Parathyroid adenoma (tissue), 2 donors: ENCODE results near the gene SH3BP2.

Experiments used
- H2AFZ ChIP-seq: fragments of 300-600 bp; sonication (generic); one replicate; pipeline ENCODE4 v1.7.0; 2017; ENCODE audit warnings: antibody characterized with exemption, mild to moderate bottlenecking
- H3K27ac ChIP-seq: fragments of 300-600 bp; sonication (generic); one replicate; pipeline ENCODE4 v1.7.0; 2017
- H3K27me3 ChIP-seq: fragments of 300-600 bp; sonication (generic); one replicate; pipeline ENCODE4 v1.7.0; 2017; ENCODE audit warnings: low read length; ENCODE audit not compliant: control insufficient read depth, insufficient read depth
- H3K36me3 ChIP-seq: fragments of 300-600 bp; sonication (generic); one replicate; pipeline ENCODE4 v1.7.0; 2017; ENCODE audit warnings: low read length; ENCODE audit not compliant: control insufficient read depth, insufficient read depth
- H3K4me1 ChIP-seq: fragments of 300-600 bp; sonication (generic); one replicate; pipeline ENCODE4 v1.7.0; 2017; ENCODE audit warnings: control low read depth
- H3K4me2 ChIP-seq: fragments of 300-600 bp; sonication (generic); one replicate; pipeline ENCODE4 v1.7.0; 2017; ENCODE audit warnings: low read length
- H3K4me3 ChIP-seq: fragments of 300-600 bp; sonication (generic); one replicate; pipeline ENCODE4 v1.7.0; 2017; ENCODE audit warnings: low read depth, low read length
- H3K79me2 ChIP-seq: fragments of 300-600 bp; sonication (generic); one replicate; pipeline ENCODE4 v1.7.0; 2017; ENCODE audit warnings: control low read depth
- H3K9ac ChIP-seq: fragments of 300-600 bp; sonication (generic); one replicate; pipeline ENCODE4 v1.7.0; 2017; ENCODE audit warnings: mild to moderate bottlenecking
- H3K9me3 ChIP-seq: fragments of 300-600 bp; sonication (generic); one replicate; pipeline ENCODE4 v1.7.0; 2017; ENCODE audit warnings: low read length; ENCODE audit not compliant: control insufficient read depth
- CTCF ChIP-seq: fragments of 300-600 bp; sonication (generic); IDR thresholded peaks from one replicate; pipeline ENCODE4 v1.7.0; 2017; ENCODE audit warnings: antibody characterized with exemption, mild to moderate bottlenecking
- donor health status: primary hyperparathyroidism.

Gene SH3BP2

GRCh38 chr4:2813446-2814405, 20.8 kb downstream of the SH3BP2 start:
- Histone ChIP-seq H3K4me3 (no peak overlapping the region), H3K27ac (no peak overlapping the region)
- TF ChIP-seq CTCF: no peak

GRCh38 chr4:2814627-2815270, 21.9 kb downstream of the SH3BP2 start:
- peaks cover 8% of the 10 kb centered on the region for H3K4me1 ChIP-seq
- H3K36me3 ChIP-seq: no peaks in the 10 kb centered on the region
- no peaks in the 10 kb centered on the region for H3K79me2 ChIP-seq
- no peak overlapping the region for H3K4me2 ChIP-seq
- no peak overlapping the region for H3K4me3 ChIP-seq
- no peaks in the 10 kb centered on the region for H3K27me3 ChIP-seq
- H3K9ac ChIP-seq: no peak overlapping the region
- H3K9me3 ChIP-seq: no peaks in the 10 kb centered on the region
- H3K27ac ChIP-seq: no peak overlapping the region
- no peak for TF ChIP-seq CTCF
- no peak overlapping the region for H2AFZ ChIP-seq

More at GRCh38 chr4:2813446-2814405, 20.8 kb downstream of the SH3BP2 start:
- Histone ChIP-seq H3K4me2 (no peak overlapping the region), H3K9me3 (no peaks in the 10 kb centered on the region), H3K27me3 (no peaks in the 10 kb centered on the region), H3K79me2 (no peaks in the 10 kb centered on the region), H3K9ac (no peak overlapping the region), H2AFZ (no peak overlapping the region), H3K4me1 (peaks cover 8% of the 10 kb centered on the region), H3K36me3 (no peaks in the 10 kb centered on the region)

GRCh38 chr4:2816401-2816954, 23.6 kb downstream of the SH3BP2 start:
- H3K27me3 ChIP-seq: no peaks in the 10 kb centered on the region
- no peaks in the 10 kb centered on the region for H3K9me3 ChIP-seq
- H3K79me2 ChIP-seq: no peaks in the 10 kb centered on the region
- no peak overlapping the region for H3K9ac ChIP-seq
- H3K4me3 ChIP-seq: no peak overlapping the region
- H2AFZ ChIP-seq: no peak overlapping the region
- H3K4me2 ChIP-seq: no peak overlapping the region
- H3K4me1 ChIP-seq: peaks cover 4% of the 10 kb centered on the region
- no peak for TF ChIP-seq CTCF
- H3K27ac ChIP-seq: no peak overlapping the region
- no peaks in the 10 kb centered on the region for H3K36me3 ChIP-seq

- Histone ChIP-seq H3K36me3 (no peaks in the 10 kb centered on the region), H3K4me1 (no peaks in the 10 kb centered on the region), H3K9me3 (no peaks in the 10 kb centered on the region), H3K4me2 (no peak overlapping the region), H3K27ac (no peak overlapping the region), H3K9ac (no peak overlapping the region), H3K79me2 (no peaks in the 10 kb centered on the region), H3K27me3 (no peaks in the 10 kb centered on the region), H3K4me3 (no peak overlapping the region), H2AFZ (no peak overlapping the region)
- TF ChIP-seq CTCF: no peak
Measured at GRCh38 chr4:2817137-2817536, 24.3 kb downstream of the SH3BP2 start.
